ENCODE data around the gene EPHA6.

Gene EPHA6

DNA sequence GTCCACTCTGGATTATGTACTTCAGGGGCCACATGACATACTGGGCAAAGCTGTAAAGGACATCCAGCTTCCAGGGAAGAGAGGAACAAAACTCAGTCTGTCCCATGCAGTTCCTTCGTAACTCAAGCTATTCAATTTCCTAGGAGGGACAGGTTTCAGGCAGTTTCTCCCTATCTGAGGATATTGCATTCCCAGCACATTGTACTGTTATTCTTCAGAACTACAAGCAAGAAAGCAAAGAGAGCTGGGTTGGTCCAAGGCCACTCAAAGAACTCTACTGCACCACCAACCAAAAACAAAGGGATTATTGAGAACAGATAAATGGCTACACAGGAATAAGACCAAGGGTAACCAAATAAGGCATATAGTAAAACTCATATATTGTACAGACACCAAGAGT is 832.5 kb downstream of the EPHA6 start:
- Histone ChIP-seq H3K4me3 (ENCODE audit: low read length) (no peak overlapping the region), H2AK5ac (ENCODE audit: low read length) (no peak overlapping the region), H2BK15ac (replicated peaks; ENCODE audit: low read depth) (no peak overlapping the region), H2BK120ac (ENCODE audit: low read depth, low read length) (no peak overlapping the region), H2BK5ac (ENCODE audit: low read length) (no peak overlapping the region), H3K36me3 (ENCODE audit: control insufficient read depth, insufficient read depth, low read length) (no peaks in the 10 kb centered on the region), H3K18ac (ENCODE audit: low read length) (no peak overlapping the region), H3K4me2 (ENCODE audit: low read length) (no peak overlapping the region), H3K4me1 (ENCODE audit: control insufficient read depth, low read depth, low read length) (no peaks in the 10 kb centered on the region), H3K56ac (ENCODE audit: low read length) (no peak overlapping the region), H4K8ac (ENCODE audit: low read depth, low read length) (no peak overlapping the region), H4K5ac (ENCODE audit: low read length) (no peak overlapping the region), H3K27me3 (ENCODE audit: insufficient read depth, low read length, poor library complexity) (no peaks in the 10 kb centered on the region), H3K79me2 (ENCODE audit: control insufficient read depth, insufficient read depth, low read length) (no peaks in the 10 kb centered on the region), H3K27ac (ENCODE audit: low read depth, low read length) (no peak overlapping the region), H3K9ac (ENCODE audit: low read length) (no peak overlapping the region), H3K23ac (ENCODE audit: low read length) (no peak overlapping the region), H3K4ac (ENCODE audit: low read depth, low read length) (no peak overlapping the region), H3K79me1 (ENCODE audit: low read length) (no peaks in the 10 kb centered on the region)
- no peak for DNase-seq
- WGBS (ENCODE audit: extremely low coverage, insufficient coverage, low lambda C conversion rate), result no CpG with 5 or more reads among the region's 1 CpG

- H3K4me2 ChIP-seq (ENCODE audit: low read length), result no peak overlapping the region
- H3K4ac ChIP-seq (ENCODE audit: low read depth, low read length), result no peak overlapping the region
- no peaks in the 10 kb centered on the region for H3K36me3 ChIP-seq (ENCODE audit: control insufficient read depth, insufficient read depth, low read length)
- H3K27me3 ChIP-seq (ENCODE audit: insufficient read depth, low read length, poor library complexity), result no peaks in the 10 kb centered on the region
- no peak overlapping the region for H4K8ac ChIP-seq (ENCODE audit: low read depth, low read length)
- no peak for DNase-seq
- no peak overlapping the region for H3K4me3 ChIP-seq (ENCODE audit: low read length)
- H4K5ac ChIP-seq (ENCODE audit: low read length), result no peak overlapping the region
- no peak overlapping the region for H3K56ac ChIP-seq (ENCODE audit: low read length)
- H2BK15ac ChIP-seq (replicated peaks; ENCODE audit: low read depth), result no peak overlapping the region
- H3K4me1 ChIP-seq (ENCODE audit: control insufficient read depth, low read depth, low read length), result no peaks in the 10 kb centered on the region
- no peaks in the 10 kb centered on the region for H3K79me2 ChIP-seq (ENCODE audit: control insufficient read depth, insufficient read depth, low read length)
- no peak overlapping the region for H3K23ac ChIP-seq (ENCODE audit: low read length)
- no CpG with 5 or more reads among the region's 1 CpG for WGBS (ENCODE audit: extremely low coverage, insufficient coverage, low lambda C conversion rate)
- H3K27ac ChIP-seq (ENCODE audit: low read depth, low read length), result no peak overlapping the region
- H2BK5ac ChIP-seq (ENCODE audit: low read length), result no peak overlapping the region
- no peaks in the 10 kb centered on the region for H3K79me1 ChIP-seq (ENCODE audit: low read length)
- no peak overlapping the region for H2BK120ac ChIP-seq (ENCODE audit: low read depth, low read length)
- H2AK5ac ChIP-seq (ENCODE audit: low read length), result no peak overlapping the region
- H3K9ac ChIP-seq (ENCODE audit: low read length), result no peak overlapping the region
- no peak overlapping the region for H3K18ac ChIP-seq (ENCODE audit: low read length)
These were observed 833.1 kb downstream of the EPHA6 start for GRCh38 chr3:97647441-97647982.

- H3K36me3 ChIP-seq (ENCODE audit: control insufficient read depth, insufficient read depth, low read length), result no peaks in the 10 kb centered on the region
- no peak for DNase-seq
- H2AK5ac ChIP-seq (ENCODE audit: low read length), result no peak overlapping the region
- no peaks in the 10 kb centered on the region for H3K4me1 ChIP-seq (ENCODE audit: control insufficient read depth, low read depth, low read length)
- H3K4me2 ChIP-seq (ENCODE audit: low read length), result no peak overlapping the region
- H3K79me1 ChIP-seq (ENCODE audit: low read length), result no peaks in the 10 kb centered on the region
- no peaks in the 10 kb centered on the region for H3K27me3 ChIP-seq (ENCODE audit: insufficient read depth, low read length, poor library complexity)
- H2BK120ac ChIP-seq (ENCODE audit: low read depth, low read length), result no peak overlapping the region
- no peak overlapping the region for H3K56ac ChIP-seq (ENCODE audit: low read length)
- no peak overlapping the region for H3K27ac ChIP-seq (ENCODE audit: low read depth, low read length)
- H2BK15ac ChIP-seq (replicated peaks; ENCODE audit: low read depth), result no peak overlapping the region
- no peak overlapping the region for H3K9ac ChIP-seq (ENCODE audit: low read length)
- no peak overlapping the region for H3K18ac ChIP-seq (ENCODE audit: low read length)
- no peak overlapping the region for H3K23ac ChIP-seq (ENCODE audit: low read length)
- H2BK5ac ChIP-seq (ENCODE audit: low read length), result no peak overlapping the region
- H3K4me3 ChIP-seq (ENCODE audit: low read length), result no peak overlapping the region
- no peaks in the 10 kb centered on the region for H3K79me2 ChIP-seq (ENCODE audit: control insufficient read depth, insufficient read depth, low read length)
- WGBS (ENCODE audit: extremely low coverage, insufficient coverage, low lambda C conversion rate), result no CpG with 5 or more reads among the region's 1 CpG
- no peak overlapping the region for H4K8ac ChIP-seq (ENCODE audit: low read depth, low read length)
- no peak overlapping the region for H3K4ac ChIP-seq (ENCODE audit: low read depth, low read length)
- no peak overlapping the region for H4K5ac ChIP-seq (ENCODE audit: low read length)
These were observed 841.6 kb downstream of the EPHA6 start for GRCh38 chr3:97655971-97656370.

GRCh38 chr3:97656638-97657037 is 842.2 kb downstream of the EPHA6 start:
- Histone ChIP-seq H2BK5ac (ENCODE audit: low read length) (no peak overlapping the region), H3K27ac (ENCODE audit: low read depth, low read length) (no peak overlapping the region), H3K4me3 (ENCODE audit: low read length) (no peak overlapping the region), H2BK120ac (ENCODE audit: low read depth, low read length) (no peak overlapping the region), H2BK15ac (replicated peaks; ENCODE audit: low read depth) (no peak overlapping the region), H3K4me1 (ENCODE audit: control insufficient read depth, low read depth, low read length) (no peaks in the 10 kb centered on the region), H4K5ac (ENCODE audit: low read length) (no peak overlapping the region), H3K27me3 (ENCODE audit: insufficient read depth, low read length, poor library complexity) (no peaks in the 10 kb centered on the region), H3K9ac (ENCODE audit: low read length) (no peak overlapping the region), H3K4ac (ENCODE audit: low read depth, low read length) (no peak overlapping the region), H3K23ac (ENCODE audit: low read length) (no peak overlapping the region), H3K18ac (ENCODE audit: low read length) (no peak overlapping the region), H2AK5ac (ENCODE audit: low read length) (no peak overlapping the region), H4K8ac (ENCODE audit: low read depth, low read length) (no peak overlapping the region), H3K4me2 (ENCODE audit: low read length) (no peak overlapping the region), H3K79me2 (ENCODE audit: control insufficient read depth, insufficient read depth, low read length) (no peaks in the 10 kb centered on the region), H3K56ac (ENCODE audit: low read length) (no peak overlapping the region), H3K36me3 (ENCODE audit: control insufficient read depth, insufficient read depth, low read length) (no peaks in the 10 kb centered on the region), H3K79me1 (ENCODE audit: low read length) (no peaks in the 10 kb centered on the region)
- no peak for DNase-seq

DNA sequence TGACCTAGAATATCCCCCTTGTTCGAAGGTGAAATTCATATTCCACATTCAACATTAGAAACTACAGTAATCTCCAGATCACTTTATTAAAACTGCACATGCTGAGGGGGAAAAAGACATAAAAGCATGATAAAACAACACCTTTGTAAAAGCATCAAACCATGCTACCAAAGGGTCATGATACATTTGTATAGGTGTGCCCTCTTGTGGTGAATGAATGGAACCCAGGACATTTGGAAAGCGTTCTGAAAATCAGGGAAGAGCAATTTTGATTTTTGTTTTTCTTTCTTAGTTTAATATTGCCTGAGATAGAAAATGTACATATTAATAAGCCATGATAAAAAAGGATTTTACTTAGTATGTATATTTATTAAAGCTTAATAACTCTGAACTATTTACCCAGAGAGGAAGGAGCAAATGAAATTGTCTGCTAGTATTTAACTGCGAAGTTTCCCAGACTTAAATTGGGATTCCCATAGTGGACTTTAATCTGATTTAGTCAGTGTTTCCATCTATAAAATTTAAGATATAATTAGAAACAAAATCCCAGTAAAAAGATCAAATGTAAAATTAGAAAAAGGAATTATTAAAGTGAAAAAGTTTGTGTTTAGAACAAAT is 844.4 kb downstream of the EPHA6 start:
- peak; percentile 54 for DNase-seq
- no peak overlapping the region for H3K4me2 ChIP-seq (ENCODE audit: low read length)
- H3K9ac ChIP-seq (ENCODE audit: low read length), result no peak overlapping the region
- H3K79me1 ChIP-seq (ENCODE audit: low read length), result no peaks in the 10 kb centered on the region
- no peak overlapping the region for H3K56ac ChIP-seq (ENCODE audit: low read length)
- no peak overlapping the region for H4K8ac ChIP-seq (ENCODE audit: low read depth, low read length)
- no peak overlapping the region for H3K18ac ChIP-seq (ENCODE audit: low read length)
- H3K4ac ChIP-seq (ENCODE audit: low read depth, low read length), result no peak overlapping the region
- H3K23ac ChIP-seq (ENCODE audit: low read length), result no peak overlapping the region
- H2BK5ac ChIP-seq (ENCODE audit: low read length), result no peak overlapping the region
- no peaks in the 10 kb centered on the region for H3K36me3 ChIP-seq (ENCODE audit: control insufficient read depth, insufficient read depth, low read length)
- H2BK120ac ChIP-seq (ENCODE audit: low read depth, low read length), result no peak overlapping the region
- H3K79me2 ChIP-seq (ENCODE audit: control insufficient read depth, insufficient read depth, low read length), result no peaks in the 10 kb centered on the region
- H2BK15ac ChIP-seq (replicated peaks; ENCODE audit: low read depth), result no peak overlapping the region
- no peak overlapping the region for H3K4me3 ChIP-seq (ENCODE audit: low read length)
- no peaks in the 10 kb centered on the region for H3K4me1 ChIP-seq (ENCODE audit: control insufficient read depth, low read depth, low read length)
- no CpG with 5 or more reads among the region's 3 CpGs for WGBS (ENCODE audit: extremely low coverage, insufficient coverage, low lambda C conversion rate)
- no peak overlapping the region for H4K5ac ChIP-seq (ENCODE audit: low read length)
- no peak overlapping the region for H2AK5ac ChIP-seq (ENCODE audit: low read length)
- H3K27me3 ChIP-seq (ENCODE audit: insufficient read depth, low read length, poor library complexity), result no peaks in the 10 kb centered on the region
- no peak overlapping the region for H3K27ac ChIP-seq (ENCODE audit: low read depth, low read length)

DNA sequence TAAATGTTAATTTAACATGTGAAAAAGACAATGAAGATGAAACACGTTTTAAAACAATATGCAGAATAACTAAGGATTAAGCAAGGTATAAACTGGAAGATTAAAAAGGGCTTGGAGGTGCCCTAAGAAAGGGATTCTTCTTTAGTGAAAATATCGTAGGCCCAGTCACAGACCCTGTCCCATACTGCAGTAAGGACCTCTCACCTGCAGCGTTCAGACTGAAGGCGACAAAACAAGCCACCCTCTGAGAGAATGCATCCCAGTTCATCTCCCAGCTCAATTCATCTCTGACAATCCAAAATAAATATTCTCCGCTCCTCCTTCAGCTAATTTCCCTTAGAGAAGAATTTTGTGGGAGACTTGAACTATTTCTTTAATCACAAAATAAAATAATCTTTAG is 847.9 kb downstream of the EPHA6 start:
- no CpG with 5 or more reads among the region's 5 CpGs for WGBS (ENCODE audit: extremely low coverage, insufficient coverage, low lambda C conversion rate)

More for the DNA sequence above, 847.9 kb downstream of the EPHA6 start:
- no peak overlapping the region for H2BK15ac ChIP-seq (replicated peaks; ENCODE audit: low read depth)
- no peaks in the 10 kb centered on the region for H3K79me1 ChIP-seq (ENCODE audit: low read length)
- no peak overlapping the region for H3K4me3 ChIP-seq (ENCODE audit: low read length)
- H3K4me2 ChIP-seq (ENCODE audit: low read length), result no peak overlapping the region
- no peak overlapping the region for H2BK5ac ChIP-seq (ENCODE audit: low read length)
- H2AK5ac ChIP-seq (ENCODE audit: low read length), result no peak overlapping the region
- H3K9ac ChIP-seq (ENCODE audit: low read length), result no peak overlapping the region
- H3K4me1 ChIP-seq (ENCODE audit: control insufficient read depth, low read depth, low read length), result no peaks in the 10 kb centered on the region
- no peak overlapping the region for H3K27ac ChIP-seq (ENCODE audit: low read depth, low read length)
- H2BK120ac ChIP-seq (ENCODE audit: low read depth, low read length), result no peak overlapping the region
- no peaks in the 10 kb centered on the region for H3K27me3 ChIP-seq (ENCODE audit: insufficient read depth, low read length, poor library complexity)
- H3K56ac ChIP-seq (ENCODE audit: low read length), result no peak overlapping the region
- no peak overlapping the region for H4K8ac ChIP-seq (ENCODE audit: low read depth, low read length)
- no peak overlapping the region for H3K23ac ChIP-seq (ENCODE audit: low read length)
- H3K36me3 ChIP-seq (ENCODE audit: control insufficient read depth, insufficient read depth, low read length), result no peaks in the 10 kb centered on the region
- DNase-seq, result no peak
- no peak overlapping the region for H3K4ac ChIP-seq (ENCODE audit: low read depth, low read length)
- H3K79me2 ChIP-seq (ENCODE audit: control insufficient read depth, insufficient read depth, low read length), result no peaks in the 10 kb centered on the region
- no peak overlapping the region for H3K18ac ChIP-seq (ENCODE audit: low read length)
- H4K5ac ChIP-seq (ENCODE audit: low read length), result no peak overlapping the region
